Natural killer cell (primary cell): ENCODE results near the gene PCK2. TPM values are rescaled to one million over a fixed set of nuclear protein-coding genes. Genes with fewer than 3 reads are reported as not detected.

Source experiments
- ATAC-seq, 3 donors: fragments of 150-1000 bp in 2 of 3; fragments of 200-7000 bp in 1 of 3; cut with Tn5 transposase; 1 replicate in 1 of 3; 2 replicates in 2 of 3; pipeline ENCODE4 v1.10.0; 2021; ENCODE audit warnings: mild to moderate bottlenecking in 2 of 3, moderate library complexity in 2 of 3
- DNase-seq, 2 donors: peaks; one replicate each; pipeline versions ENCODE4 v3.0.0 to v3.0.0-alpha.2; 2013 to 2021; ENCODE audit warnings: mixed read lengths in 1 of 2
- H3K27ac ChIP-seq: one replicate; pipeline ENCODE4 v1.5.1; 2013; ENCODE audit warnings: mild to moderate bottlenecking, low read length
- H3K27me3 ChIP-seq: one replicate; pipeline ENCODE4 v1.6.1; 2013; ENCODE audit warnings: low read length; ENCODE audit not compliant: control insufficient read depth, insufficient read depth
- H3K36me3 ChIP-seq: one replicate; pipeline ENCODE4 v1.6.1; 2013; ENCODE audit warnings: low read length; ENCODE audit not compliant: control insufficient read depth, insufficient read depth
- H3K4me1 ChIP-seq: one replicate; pipeline ENCODE4 v1.6.1; 2013; ENCODE audit warnings: low read length; ENCODE audit not compliant: control insufficient read depth, insufficient read depth
- H3K4me3 ChIP-seq: one replicate; pipeline ENCODE4 v1.5.1; 2013; ENCODE audit warnings: low read length
- H3K9me3 ChIP-seq: one replicate; pipeline ENCODE4 v1.6.1; 2013; ENCODE audit warnings: low read length; ENCODE audit not compliant: control insufficient read depth, insufficient read depth
- H3K27ac Mint-ChIP-seq, 2 donors: one replicate each; pipeline ENCODE4 v1.8.0; 2022; ENCODE audit warnings: mild to moderate bottlenecking in 2 of 2, mixed read lengths in 2 of 2, moderate library complexity in 1 of 2
- H3K27me3 Mint-ChIP-seq, 2 donors: one replicate each; pipeline ENCODE4 v1.8.0; 2022; ENCODE audit warnings: low read depth in 2 of 2, mixed read lengths in 2 of 2
- H3K36me3 Mint-ChIP-seq: one replicate; pipeline ENCODE4 v1.8.0; 2022; ENCODE audit warnings: mixed read lengths
- H3K4me1 Mint-ChIP-seq, 2 donors: one replicate each; pipeline ENCODE4 v1.8.0; 2022; ENCODE audit warnings: mixed read lengths in 2 of 2
- H3K4me3 Mint-ChIP-seq: one replicate; pipeline ENCODE4 v1.8.0; 2022; ENCODE audit warnings: mild to moderate bottlenecking, moderate library complexity, mixed read lengths
- H3K9me3 Mint-ChIP-seq, 2 donors: one replicate each; pipeline ENCODE4 v1.8.0; 2022; ENCODE audit warnings: mixed read lengths in 2 of 2
- CTCF ChIP-seq: fragments of 200-600 bp; IDR thresholded peaks from one replicate; pipeline ENCODE4 v1.8.0; 2022; ENCODE audit warnings: antibody characterized with exemption
- WGBS: methylation state at CpG from one replicate; pipeline ENCODE4 v1.1.7; 2013; ENCODE audit warnings: missing lambda C conversion rate; ENCODE audit not compliant: insufficient coverage; 5-methylcytosine and 5-hydroxymethylcytosine counted together
- intact Hi-C: fragments of 100-400 bp; cut with micrococcal nuclease; formaldehyde crosslinking; loops from one replicate; pipeline ENCODE4 v1.14.2; 2022
- total RNA-seq, 4 donors: library from RNA; stranded (reverse); fragments of 120-200 nt in 1 of 4; gene quantifications; one replicate each; pipeline versions ENCODE4 v1.2.3 to v1.2.4, GENCODE V29; 2013 to 2022

Gene PCK2
- total RNA-seq, 3 donors from 2014 or later (not counting 1 experiment from before 2014, with no cell fraction given): 9.8 to 13.8 (median 12.3) TPM

GRCh38 chr14:24076302-24076601, 17.9 kb upstream of the PCK2 start:
- DNase-seq (no peak), ATAC-seq (no peak)
- Mint-ChIP-seq H3K36me3 (no peaks in the 10 kb centered on the region), H3K4me1 (peaks cover 8 to 10% of the 10 kb centered on the region in 2 donors), H3K9me3 (no peaks in the 10 kb centered on the region), H3K27ac (no peak overlapping the region), H3K4me3 (no peak overlapping the region), H3K27me3 (no peaks in the 10 kb centered on the region)
- Histone ChIP-seq H3K4me1 (peaks cover 13% of the 10 kb centered on the region), H3K4me3 (no peak overlapping the region), H3K27me3 (no peaks in the 10 kb centered on the region), H3K27ac (no peak overlapping the region), H3K36me3 (no peaks in the 10 kb centered on the region), H3K9me3 (no peaks in the 10 kb centered on the region)
- intact Hi-C loops: no loop called here
- 93% methylated on average over 9 of the region's 10 CpGs for WGBS
- TF ChIP-seq CTCF: no peak

- no peak overlapping the region for H3K4me3 Mint-ChIP-seq
Measured at GRCh38 chr14:24077086-24077485, 17.0 kb upstream of the PCK2 start.

GRCh38 chr14:24078146-24078545, 16.0 kb upstream of the PCK2 start:
- Histone ChIP-seq H3K27me3 (no peaks in the 10 kb centered on the region), H3K9me3 (no peaks in the 10 kb centered on the region), H3K4me1 (peaks cover 19% of the 10 kb centered on the region), H3K27ac (no peak overlapping the region), H3K36me3 (no peaks in the 10 kb centered on the region), H3K4me3 (no peak overlapping the region)
- H3K4me3 Mint-ChIP-seq: no peak overlapping the region
- no peaks in the 10 kb centered on the region for H3K36me3 Mint-ChIP-seq
- DNase-seq (no peak), ATAC-seq (no peak)
- TF ChIP-seq CTCF: no peak
- 100% methylated on average over 3 of the region's 3 CpGs for WGBS
- peaks cover 14 to 20% of the 10 kb centered on the region in 2 donors for H3K4me1 Mint-ChIP-seq
- no peaks in the 10 kb centered on the region for H3K27me3 Mint-ChIP-seq
- H3K27ac Mint-ChIP-seq: no peak overlapping the region
- no peaks in the 10 kb centered on the region for H3K9me3 Mint-ChIP-seq
- intact Hi-C loops: no loop called here

More at GRCh38 chr14:24077086-24077485, 17.0 kb upstream of the PCK2 start:
- no peaks in the 10 kb centered on the region for H3K36me3 ChIP-seq
- Mint-ChIP-seq H3K9me3 (no peaks in the 10 kb centered on the region), H3K36me3 (no peaks in the 10 kb centered on the region), H3K27ac (no peak overlapping the region), H3K27me3 (no peaks in the 10 kb centered on the region), H3K4me1 (peaks cover 11 to 14% of the 10 kb centered on the region in 2 donors)
- no peak for DNase-seq
- no peak for ATAC-seq
- no peak for TF ChIP-seq CTCF
- intact Hi-C loops: no loop called here
- H3K27me3 ChIP-seq: no peaks in the 10 kb centered on the region
- H3K4me1 ChIP-seq: peaks cover 19% of the 10 kb centered on the region
- no peak overlapping the region for H3K27ac ChIP-seq
- WGBS: 95% methylated on average over 23 of the region's 23 CpGs
- H3K4me3 ChIP-seq: no peak overlapping the region
- no peaks in the 10 kb centered on the region for H3K9me3 ChIP-seq

GRCh38 chr14:24079491-24080141, 14.5 kb upstream of the PCK2 start:
- intact Hi-C loops: no loop called here
- Histone ChIP-seq H3K4me3 (no peak overlapping the region), H3K4me1 (peaks cover 19% of the 10 kb centered on the region), H3K36me3 (no peaks in the 10 kb centered on the region), H3K27me3 (no peaks in the 10 kb centered on the region), H3K27ac (no peak overlapping the region), H3K9me3 (no peaks in the 10 kb centered on the region)
- ATAC-seq (no peak), DNase-seq (no peak)
- H3K27ac Mint-ChIP-seq: no peak overlapping the region
- H3K9me3 Mint-ChIP-seq: no peaks in the 10 kb centered on the region
- H3K27me3 Mint-ChIP-seq: no peaks in the 10 kb centered on the region
- 91% methylated on average over 8 of the region's 9 CpGs for WGBS
- H3K4me1 Mint-ChIP-seq: peaks cover 14 to 20% of the 10 kb centered on the region in 2 donors
- no peaks in the 10 kb centered on the region for H3K36me3 Mint-ChIP-seq
- no peak for TF ChIP-seq CTCF
- H3K4me3 Mint-ChIP-seq: no peak overlapping the region
